GM19397 (cell line): ENCODE measurements around the gene TRAK1.

Experiments used
- ATAC-seq: cut with Tn5 transposase; IDR thresholded peaks from one replicate; pipeline ENCODE4 v1.9.1; 2021; ENCODE audit warnings: mild to moderate bottlenecking, moderate library complexity; ENCODE audit not compliant: unreplicated experiment

The TRAK1 gene

GRCh38 chr3:42194943-42195510, 103.9 kb downstream of the TRAK1 start:
- ATAC-seq, result no peak

- ATAC-seq, result peak; percentile 69
Measured at GRCh38 chr3:42195879-42196330, 104.7 kb downstream of the TRAK1 start.

GRCh38 chr3:42198709-42199108, 107.6 kb downstream of the TRAK1 start:
- ATAC-seq, result no peak

GRCh38 chr3:42202217-42202865, 111.2 kb downstream of the TRAK1 start:
- ATAC-seq, result no peak

GRCh38 chr3:42204867-42205599, 113.9 kb downstream of the TRAK1 start:
- ATAC-seq, result no peak

GRCh38 chr3:42205800-42206514, 114.8 kb downstream of the TRAK1 start:
- peak; percentile 68 for ATAC-seq

- ATAC-seq, result no peak
Measured at GRCh38 chr3:42209917-42210316, 118.8 kb downstream of the TRAK1 start.

GRCh38 chr3:42210726-42211125, 119.6 kb downstream of the TRAK1 start:
- no peak for ATAC-seq

GRCh38 chr3:42213417-42213816, 122.3 kb downstream of the TRAK1 start:
- no peak for ATAC-seq

- peak; percentile 14 for ATAC-seq
Measured at GRCh38 chr3:42214064-42214463, 122.9 kb downstream of the TRAK1 start.

- ATAC-seq, result peak; percentile 60
Measured at GRCh38 chr3:42214565-42215283, 123.6 kb downstream of the TRAK1 start.

- peak; percentile 65 for ATAC-seq
Measured at GRCh38 chr3:42216302-42216701, 125.1 kb downstream of the TRAK1 start.

- no peak for ATAC-seq
Measured at GRCh38 chr3:42216931-42217333, 125.8 kb downstream of the TRAK1 start.

- ATAC-seq, result no peak
Measured at GRCh38 chr3:42220436-42221121, 129.4 kb downstream of the TRAK1 start.

- no peak for ATAC-seq
Measured at GRCh38 chr3:42222942-42223693, 132.0 kb downstream of the TRAK1 start.

- ATAC-seq, result no peak
Measured at GRCh38 chr3:42224178-42224577, 133.0 kb downstream of the TRAK1 start.

- ATAC-seq, result no peak
Measured at GRCh38 chr3:42224658-42225421, 133.7 kb downstream of the TRAK1 start.

- no peak for ATAC-seq
Measured at GRCh38 chr3:42225486-42226363, 134.6 kb downstream of the TRAK1 start.
